GM10266 (cell line): ENCODE results near the gene RAB38.

Source experiments
- DNase-seq: peaks from one replicate; pipeline ENCODE4 v3.0.0; 2012; ENCODE audit errors: extremely low spot score
- CTCF ChIP-seq: IDR thresholded peaks from 2 replicates; pipeline ENCODE4 v1.5.1; 2012; ENCODE audit warnings: mild to moderate bottlenecking, low read depth; ENCODE audit not compliant: control insufficient read depth, insufficient read depth; ENCODE audit errors: missing control alignments

Gene RAB38

GRCh38 chr11:88158081-88158480, 17.2 kb downstream of the RAB38 start:
- DNase-seq, result no peak
- TF ChIP-seq CTCF, result no peak

DNA sequence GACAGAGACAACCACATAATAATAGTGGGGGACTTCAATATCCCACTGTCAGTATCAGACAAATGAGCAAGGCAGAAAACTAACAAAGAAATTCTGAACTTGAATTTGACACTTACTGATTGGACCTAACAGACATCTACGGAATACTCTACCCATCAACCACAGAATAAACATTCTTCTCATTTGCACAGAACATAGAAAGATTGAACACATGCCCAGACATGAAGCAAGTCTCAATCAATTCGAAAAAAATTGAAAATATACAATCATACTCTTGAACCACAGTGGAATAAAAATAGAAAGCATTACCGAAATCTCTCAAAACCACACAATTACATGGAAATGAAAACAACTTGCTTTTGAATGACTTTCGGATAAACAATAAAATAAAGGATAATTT, 17.9 kb downstream of the RAB38 start:
- DNase-seq, result no peak

DNA sequence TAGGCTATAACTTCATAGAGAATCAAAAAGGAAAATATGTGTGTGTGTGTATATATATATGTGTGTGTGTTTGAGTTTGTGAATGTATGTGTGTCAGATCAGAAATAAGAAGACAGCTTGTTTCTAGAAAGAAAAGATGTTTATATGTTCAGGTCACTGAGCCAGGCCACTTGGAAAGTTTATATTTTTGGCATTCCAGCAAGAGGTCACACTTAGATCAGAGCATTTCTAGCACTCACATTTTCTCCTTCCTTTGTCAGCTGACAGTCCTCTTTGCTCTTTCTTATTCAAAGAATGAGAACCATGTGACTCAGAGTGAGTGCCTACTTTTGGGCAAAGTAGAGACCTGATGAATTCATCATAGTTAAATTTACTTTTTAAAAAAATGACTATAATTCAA, 22.9 kb downstream of the RAB38 start:
- TF ChIP-seq CTCF, result no peak

More for the DNA sequence above, 17.9 kb downstream of the RAB38 start:
- no peak for TF ChIP-seq CTCF

GRCh38 chr11:88151709-88152265, 23.5 kb downstream of the RAB38 start:
- no peak for TF ChIP-seq CTCF
- no peak for DNase-seq

More for the DNA sequence above, 22.9 kb downstream of the RAB38 start:
- DNase-seq, result no peak

GRCh38 chr11:88146106-88146505, 29.1 kb downstream of the RAB38 start:
- no peak for TF ChIP-seq CTCF
- no peak for DNase-seq

DNA sequence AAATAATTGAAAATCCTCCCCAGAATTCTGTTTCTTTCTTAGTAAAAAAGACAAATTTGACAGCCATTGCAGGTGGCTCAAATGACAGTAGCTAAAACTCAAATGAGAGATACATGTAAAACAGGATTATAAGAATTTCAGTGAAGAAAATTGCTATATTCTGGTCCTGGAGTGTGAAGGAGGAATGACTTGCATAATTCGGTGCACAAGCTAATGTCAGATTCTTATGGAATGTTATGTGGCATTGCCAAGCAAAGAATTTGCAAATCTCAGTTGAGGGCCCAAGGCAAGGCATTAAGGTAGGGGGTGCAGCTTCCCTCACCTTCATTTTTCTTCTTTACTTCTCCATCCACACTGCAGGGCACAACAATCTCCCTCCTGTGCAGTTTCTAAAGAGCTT, 35.4 kb downstream of the RAB38 start:
- DNase-seq, result no peak
- TF ChIP-seq CTCF, result no peak

- DNase-seq, result no peak
- no peak for TF ChIP-seq CTCF
Measured at GRCh38 chr11:88131764-88132470, 43.3 kb downstream of the RAB38 start.
